Subcutaneous abdominal adipose tissue (tissue), 5 donors: ENCODE measurements around the gene LIN28B.
"Not testable (repeated sequence)": the region's sequence is repeated elsewhere in the genome, so short reads cannot be mapped to it uniquely, and the experiment has no call there.

Source experiments
- H3K27ac ChIP-seq: one replicate; pipeline ENCODE4 v1.7.0; 2013; ENCODE audit warnings: low read depth, mild to moderate bottlenecking, inconsistent platforms, low read length, moderate library complexity
- H3K27me3 ChIP-seq, 5 donors: one replicate each; pipeline ENCODE4 v1.7.0; 2013; ENCODE audit warnings: low read length in 5 of 5, inconsistent platforms in 1 of 5; ENCODE audit not compliant: control insufficient read depth in 5 of 5, insufficient read depth in 4 of 5
- H3K36me3 ChIP-seq, 5 donors: one replicate each; pipeline ENCODE4 v1.7.0; 2013; ENCODE audit warnings: low read length in 5 of 5; ENCODE audit not compliant: control insufficient read depth in 5 of 5, insufficient read depth in 5 of 5
- H3K4me1 ChIP-seq, 5 donors: one replicate each; pipeline ENCODE4 v1.7.0; 2013; ENCODE audit warnings: low read length in 5 of 5, mild to moderate bottlenecking in 3 of 5, moderate library complexity in 1 of 5; ENCODE audit not compliant: control insufficient read depth in 5 of 5, insufficient read depth in 5 of 5
- H3K4me3 ChIP-seq, 5 donors: one replicate each; pipeline ENCODE4 v1.7.0; 2013; ENCODE audit warnings: low read length in 5 of 5, low read depth in 1 of 5
- H3K9ac ChIP-seq, 5 donors: one replicate each; pipeline ENCODE4 v1.7.0; 2013; ENCODE audit warnings: low read length in 5 of 5, mild to moderate bottlenecking in 4 of 5, moderate library complexity in 3 of 5
- H3K9me3 ChIP-seq, 5 donors: one replicate each; pipeline ENCODE4 v1.7.0; 2013; ENCODE audit warnings: low read length in 5 of 5; ENCODE audit not compliant: control insufficient read depth in 5 of 5
- donor health status: healthy.
- donor health status: healthy.
- donor health status: healthy.
- donor health status: healthy.
- donor health status: healthy.

Gene LIN28B

GRCh38 chr6:104983776-104984175 is 26.9 kb downstream of the LIN28B start:
- Histone ChIP-seq H3K27me3 (no peaks in the 10 kb centered on the region), H3K27ac (no peak overlapping the region), H3K9ac (no peak overlapping the region), H3K4me3 (no peak overlapping the region), H3K4me1 (no peaks in the 10 kb centered on the region), H3K9me3 (no peaks in the 10 kb centered on the region), H3K36me3 (no peaks in the 10 kb centered on the region)

GRCh38 chr6:104984831-104985230 is 27.9 kb downstream of the LIN28B start:
- Histone ChIP-seq H3K27me3 (no peaks in the 10 kb centered on the region), H3K9me3 (no peaks in the 10 kb centered on the region), H3K27ac (no peak overlapping the region), H3K4me3 (no peak overlapping the region), H3K36me3 (no peaks in the 10 kb centered on the region), H3K9ac (no peak overlapping the region), H3K4me1 (no peaks in the 10 kb centered on the region)

DNA sequence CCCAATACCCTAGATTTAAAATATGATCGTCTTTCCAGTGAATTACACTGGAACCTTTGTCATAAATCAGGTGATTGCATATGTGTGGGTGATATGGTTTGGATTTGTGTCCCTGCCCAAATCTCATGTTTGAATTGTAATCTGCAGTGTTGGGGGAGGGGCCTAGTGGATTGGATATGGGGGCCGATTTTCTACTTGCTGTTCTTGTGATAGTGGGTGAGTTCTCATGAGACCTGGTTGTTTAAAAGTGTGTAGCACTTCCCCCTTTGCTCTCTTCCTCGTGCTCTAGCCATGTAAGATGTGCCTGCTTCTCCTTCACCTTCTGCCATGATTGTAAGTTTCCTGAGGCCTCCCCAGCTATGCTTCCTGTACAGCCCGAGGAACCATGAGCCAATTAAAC is 29.0 kb downstream of the LIN28B start:
- not testable (repeated sequence) for H3K36me3 ChIP-seq, H3K4me1 ChIP-seq, H3K9me3 ChIP-seq, H3K9ac ChIP-seq, H3K27ac ChIP-seq, H3K4me3 ChIP-seq, H3K27me3 ChIP-seq

- Histone ChIP-seq H3K27ac (no peak overlapping the region), H3K4me3 (no peak overlapping the region), H3K9ac (no peak overlapping the region), H3K27me3 (no peaks in the 10 kb centered on the region), H3K36me3 (no peaks in the 10 kb centered on the region), H3K4me1 (no peaks in the 10 kb centered on the region), H3K9me3 (no peaks in the 10 kb centered on the region)
Measured at GRCh38 chr6:104986625-104987024, 29.7 kb downstream of the LIN28B start.

DNA sequence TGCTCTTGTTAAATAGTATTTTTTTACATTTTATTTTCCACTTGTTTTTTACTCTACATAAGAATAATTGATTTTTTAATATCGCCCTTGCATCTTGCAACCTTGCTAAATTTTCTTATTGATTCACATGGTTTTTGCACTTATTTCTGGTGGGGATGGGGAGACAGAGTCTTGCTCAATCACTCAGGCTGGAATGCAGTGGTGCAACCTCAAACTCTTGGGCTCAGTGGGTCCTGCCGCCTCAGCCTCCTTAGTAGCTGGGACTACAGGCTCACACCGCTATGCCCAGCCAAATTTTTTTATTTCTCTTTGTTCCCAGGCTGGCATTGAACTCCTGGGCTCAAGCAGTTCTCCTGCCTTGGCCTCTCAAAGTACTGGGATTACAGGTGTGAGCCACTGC is 30.3 kb downstream of the LIN28B start:
- Histone ChIP-seq H3K27ac (no peak overlapping the region), H3K27me3 (no peaks in the 10 kb centered on the region), H3K4me3 (no peak overlapping the region), H3K36me3 (no peaks in the 10 kb centered on the region), H3K9me3 (no peaks in the 10 kb centered on the region), H3K4me1 (no peaks in the 10 kb centered on the region), H3K9ac (no peak overlapping the region)

DNA sequence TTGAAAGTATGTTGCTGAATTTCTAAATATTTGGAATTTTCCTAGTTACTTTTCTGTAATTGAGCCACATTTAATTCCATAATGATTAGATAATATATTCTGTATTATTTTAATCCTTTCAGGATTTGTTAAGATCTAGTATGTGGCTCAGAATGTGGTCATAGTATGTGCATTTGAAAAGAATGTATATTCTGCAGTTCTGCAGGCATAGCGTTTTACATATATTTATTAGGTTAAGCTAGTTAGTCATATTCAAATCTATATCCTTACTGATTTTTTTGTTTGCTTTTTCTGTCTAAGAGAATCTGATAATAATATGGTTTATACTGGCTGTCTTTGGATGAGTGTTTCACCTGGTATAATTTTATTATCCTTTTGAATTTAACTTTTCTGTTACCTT is 33.2 kb downstream of the LIN28B start:
- no peak overlapping the region for H3K27ac ChIP-seq
- no peak overlapping the region for H3K4me3 ChIP-seq
- H3K9me3 ChIP-seq = no peaks in the 10 kb centered on the region
- no peaks in the 10 kb centered on the region for H3K27me3 ChIP-seq
- no peaks in the 10 kb centered on the region for H3K4me1 ChIP-seq
- H3K36me3 ChIP-seq = no peaks in the 10 kb centered on the region
- H3K9ac ChIP-seq = no peak overlapping the region

- H3K27ac ChIP-seq, H3K9ac ChIP-seq, H3K9me3 ChIP-seq, H3K4me3 ChIP-seq, H3K4me1 ChIP-seq, H3K36me3 ChIP-seq, H3K27me3 ChIP-seq: not testable (repeated sequence)
Measured at GRCh38 chr6:104991062-104991461, 34.2 kb downstream of the LIN28B start.

- not testable (repeated sequence) for H3K9me3 ChIP-seq
Measured at GRCh38 chr6:104993576-104993975, 36.7 kb downstream of the LIN28B start.

GRCh38 chr6:104995989-104996617 is 39.2 kb downstream of the LIN28B start:
- H3K27ac ChIP-seq = no peak overlapping the region
- H3K4me3 ChIP-seq = no peak overlapping the region
- no peaks in the 10 kb centered on the region for H3K9me3 ChIP-seq
- no peaks in the 10 kb centered on the region for H3K27me3 ChIP-seq
- H3K36me3 ChIP-seq = no peaks in the 10 kb centered on the region
- H3K9ac ChIP-seq = peak overlapping the region in 1 of 5 donors; percentile 14
- no peaks in the 10 kb centered on the region for H3K4me1 ChIP-seq

More at GRCh38 chr6:104993576-104993975, 36.7 kb downstream of the LIN28B start:
- H3K4me1 ChIP-seq, H3K9ac ChIP-seq, H3K36me3 ChIP-seq, H3K4me3 ChIP-seq, H3K27me3 ChIP-seq, H3K27ac ChIP-seq: not testable (repeated sequence)

DNA sequence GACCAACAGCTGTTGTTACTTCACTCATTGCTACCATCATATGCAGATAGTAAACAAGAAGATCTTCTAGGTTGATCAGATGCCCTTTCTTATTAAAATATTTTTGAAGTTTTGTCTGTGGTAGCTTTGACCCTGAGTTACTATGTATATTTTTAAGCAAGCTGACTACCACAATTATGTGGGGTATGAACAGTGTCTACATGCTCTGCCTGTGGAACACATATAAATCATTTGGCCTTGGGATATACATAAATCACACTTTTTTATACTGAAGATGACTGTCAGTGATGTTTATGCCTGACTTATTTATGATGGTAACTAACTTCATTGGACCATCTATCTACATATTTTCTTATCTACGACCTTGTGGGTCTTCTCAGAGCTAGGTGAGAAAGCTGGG is 44.2 kb downstream of the LIN28B start:
- H3K9ac ChIP-seq = no peak overlapping the region
- no peak overlapping the region for H3K4me3 ChIP-seq
- no peaks in the 10 kb centered on the region for H3K36me3 ChIP-seq
- H3K27me3 ChIP-seq = no peaks in the 10 kb centered on the region
- no peak overlapping the region for H3K27ac ChIP-seq
- H3K9me3 ChIP-seq = no peaks in the 10 kb centered on the region
- H3K4me1 ChIP-seq = peaks cover 0 to 3% (median 0%) of the 10 kb centered on the region in 5 donors

GRCh38 chr6:105001906-105002305 is 45.0 kb downstream of the LIN28B start:
- H3K27ac ChIP-seq = no peak overlapping the region
- H3K4me3 ChIP-seq = no peak overlapping the region
- H3K27me3 ChIP-seq = no peaks in the 10 kb centered on the region
- peaks cover 0 to 3% (median 0%) of the 10 kb centered on the region in 5 donors for H3K4me1 ChIP-seq
- H3K9ac ChIP-seq = no peak overlapping the region
- no peaks in the 10 kb centered on the region for H3K36me3 ChIP-seq
- H3K9me3 ChIP-seq = no peaks in the 10 kb centered on the region
